HFFc6 (cell line): ENCODE measurements around the gene ERVH48-1. TPM values are rescaled to one million over a fixed set of nuclear protein-coding genes. Genes with fewer than 3 reads are reported as not detected.
"Not testable (repeated sequence)": the region's sequence is repeated elsewhere in the genome, so short reads cannot be mapped to it uniquely, and the experiment has no call there.

Source experiments
- DNase-seq: peaks from one replicate; pipeline ENCODE4 v3.0.0-alpha.2; 2018
- H3K27ac Mint-ChIP-seq: 2 replicates; pipeline ENCODE4 v1.8.0; 2020; ENCODE audit warnings: mild to moderate bottlenecking, mixed read lengths
- H3K27me3 Mint-ChIP-seq: 2 replicates; pipeline ENCODE4 v1.8.0; 2021; ENCODE audit warnings: mild to moderate bottlenecking, moderate library complexity, mixed read lengths; ENCODE audit not compliant: insufficient read depth
- H3K36me3 Mint-ChIP-seq: 2 replicates; pipeline ENCODE4 v1.8.0; 2021; ENCODE audit warnings: low read depth, mixed read lengths
- H3K4me1 Mint-ChIP-seq: 2 replicates; pipeline ENCODE4 v1.8.0; 2020; ENCODE audit warnings: low read depth, mixed read lengths
- H3K4me3 Mint-ChIP-seq: 2 replicates; pipeline ENCODE4 v1.8.0; 2020; ENCODE audit warnings: mild to moderate bottlenecking, moderate library complexity, mixed read lengths
- H3K9me3 Mint-ChIP-seq: 2 replicates; pipeline ENCODE4 v1.8.0; 2020; ENCODE audit warnings: mild to moderate bottlenecking, mixed read lengths
- total RNA-seq, 6 experiments: library from RNA; stranded (reverse); fragmentation: NEBNext Ultra II Directional; extraction: Animal tissue kit (Norgen Biotek cat#: 25700); gene quantifications; 2 replicates in 1 of 6; 3 replicates in 5 of 6; pipeline ENCODE4 v1.2.3, GENCODE V29; 2021
- TF ChIP-seq, protein P1 (sequence below): fragments of 200-600 bp; sonication (generic); IDR thresholded peaks from 2 replicates; pipeline ENCODE4 v1.5.0; 2021; ENCODE audit warnings: antibody characterized with exemption, mild to moderate bottlenecking

Gene ERVH48-1
- total RNA-seq, 6 experiments from 2014 or later = not detected

- DNase-seq = no peak
- Mint-ChIP-seq H3K4me3 (no peak overlapping the region), H3K4me1 (peaks cover 14% of the 10 kb centered on the region), H3K36me3 (no peaks in the 10 kb centered on the region), H3K9me3 (no peaks in the 10 kb centered on the region), H3K27ac (no peak overlapping the region), H3K27me3 (peaks cover 2% of the 10 kb centered on the region)
- TF ChIP-seq, protein P1, sequence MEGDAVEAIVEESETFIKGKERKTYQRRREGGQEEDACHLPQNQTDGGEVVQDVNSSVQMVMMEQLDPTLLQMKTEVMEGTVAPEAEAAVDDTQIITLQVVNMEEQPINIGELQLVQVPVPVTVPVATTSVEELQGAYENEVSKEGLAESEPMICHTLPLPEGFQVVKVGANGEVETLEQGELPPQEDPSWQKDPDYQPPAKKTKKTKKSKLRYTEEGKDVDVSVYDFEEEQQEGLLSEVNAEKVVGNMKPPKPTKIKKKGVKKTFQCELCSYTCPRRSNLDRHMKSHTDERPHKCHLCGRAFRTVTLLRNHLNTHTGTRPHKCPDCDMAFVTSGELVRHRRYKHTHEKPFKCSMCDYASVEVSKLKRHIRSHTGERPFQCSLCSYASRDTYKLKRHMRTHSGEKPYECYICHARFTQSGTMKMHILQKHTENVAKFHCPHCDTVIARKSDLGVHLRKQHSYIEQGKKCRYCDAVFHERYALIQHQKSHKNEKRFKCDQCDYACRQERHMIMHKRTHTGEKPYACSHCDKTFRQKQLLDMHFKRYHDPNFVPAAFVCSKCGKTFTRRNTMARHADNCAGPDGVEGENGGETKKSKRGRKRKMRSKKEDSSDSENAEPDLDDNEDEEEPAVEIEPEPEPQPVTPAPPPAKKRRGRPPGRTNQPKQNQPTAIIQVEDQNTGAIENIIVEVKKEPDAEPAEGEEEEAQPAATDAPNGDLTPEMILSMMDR = no peak
Observed at GRCh38 chr21:42922918-42923317, 2.5 kb downstream of the ERVH48-1 start.

DNA sequence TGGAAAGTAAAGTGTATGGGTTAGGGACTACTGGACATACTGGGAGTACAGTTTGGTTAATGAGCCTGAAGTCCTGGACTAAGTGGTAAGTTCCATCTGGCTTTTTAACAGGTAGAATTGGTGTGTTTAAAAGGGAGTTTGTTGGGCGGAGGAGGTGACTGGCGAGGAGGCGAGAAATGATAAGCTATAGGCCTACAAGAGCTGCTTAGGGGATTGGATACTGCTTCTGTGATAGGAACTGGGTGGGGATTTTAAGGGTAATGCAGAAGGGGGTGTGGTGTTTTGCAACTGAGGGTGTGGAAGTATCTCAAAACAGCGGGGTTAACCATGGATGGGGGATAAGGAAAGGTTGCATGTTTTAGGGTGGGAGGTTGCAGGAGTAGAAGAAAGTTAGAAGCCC lies 3.5 kb downstream of the ERVH48-1 start:
- no peak overlapping the region for H3K4me3 Mint-ChIP-seq
- no peak overlapping the region for H3K27ac Mint-ChIP-seq
- peaks cover 14% of the 10 kb centered on the region for H3K4me1 Mint-ChIP-seq

GRCh38 chr21:42918291-42918690 lies 7.1 kb downstream of the ERVH48-1 start:
- Mint-ChIP-seq H3K9me3 (no peaks in the 10 kb centered on the region), H3K36me3 (peaks cover 7% of the 10 kb centered on the region; the same call in 1 of the 2 replicates), H3K4me3 (no peak overlapping the region), H3K27me3 (peaks cover 2% of the 10 kb centered on the region), H3K27ac (no peak overlapping the region), H3K4me1 (peaks cover 17% of the 10 kb centered on the region)
- DNase-seq = no peak
- TF ChIP-seq, protein P1 = no peak

More for the DNA sequence above, 3.5 kb downstream of the ERVH48-1 start:
- Mint-ChIP-seq H3K27me3 (peaks cover 2% of the 10 kb centered on the region), H3K9me3 (no peaks in the 10 kb centered on the region), H3K36me3 (no peaks in the 10 kb centered on the region)
- no peak for DNase-seq
- TF ChIP-seq, protein P1 = no peak

DNA sequence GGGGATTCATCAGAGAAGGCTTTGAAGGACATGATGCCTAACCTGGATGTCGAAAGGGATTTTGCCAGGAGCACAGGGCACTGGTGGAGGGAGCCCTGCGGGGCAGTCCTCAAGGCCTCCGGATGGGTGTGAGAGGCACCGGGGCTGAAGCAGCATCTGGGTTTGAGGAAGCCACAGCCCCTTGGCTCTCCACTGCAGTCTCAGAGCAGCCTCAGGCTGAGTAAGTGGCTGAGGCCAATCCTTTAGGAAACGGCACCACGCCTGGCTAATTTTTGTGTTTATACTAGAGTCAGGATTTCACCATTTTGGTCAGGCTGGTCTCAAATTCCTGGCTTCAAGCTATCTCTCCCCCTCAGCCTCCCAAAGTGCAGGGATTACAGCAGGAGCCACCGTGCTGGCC lies 12.0 kb downstream of the ERVH48-1 start:
- Mint-ChIP-seq H3K36me3 (peaks cover 22% of the 10 kb centered on the region), H3K27me3 (peaks cover 2% of the 10 kb centered on the region), H3K27ac (no peak overlapping the region), H3K4me3 (no peak overlapping the region), H3K4me1 (peaks cover 20% of the 10 kb centered on the region), H3K9me3 (no peaks in the 10 kb centered on the region)
- TF ChIP-seq, protein P1 = no peak
- DNase-seq = no peak

GRCh38 chr21:42911920-42912319 lies 13.5 kb downstream of the ERVH48-1 start:
- H3K4me1 Mint-ChIP-seq = peaks cover 20% of the 10 kb centered on the region
- not testable (repeated sequence) for H3K9me3 Mint-ChIP-seq, H3K27ac Mint-ChIP-seq, H3K27me3 Mint-ChIP-seq, H3K4me3 Mint-ChIP-seq, DNase-seq
- H3K36me3 Mint-ChIP-seq = peaks cover 22% of the 10 kb centered on the region

DNA sequence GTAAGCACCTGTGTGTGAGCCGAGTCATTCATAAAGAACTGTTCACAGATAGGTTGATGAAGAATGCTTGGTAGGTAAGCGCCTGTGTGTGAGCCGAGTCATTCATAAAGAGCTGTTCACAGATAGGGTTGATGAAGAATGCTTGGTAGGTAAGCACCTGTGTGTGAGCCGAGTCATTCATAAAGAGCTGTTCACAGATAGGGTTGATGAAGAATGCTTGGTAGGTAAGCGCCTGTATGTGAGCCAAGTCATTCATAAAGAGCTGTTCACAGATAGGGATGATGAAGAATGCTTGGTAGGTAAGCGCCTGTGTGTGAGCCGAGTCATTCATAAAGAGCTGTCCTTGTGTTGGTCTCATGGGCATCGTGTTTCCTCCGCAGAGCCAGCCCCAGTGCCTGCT lies 16.9 kb downstream of the ERVH48-1 start:
- H3K27ac Mint-ChIP-seq, H3K4me3 Mint-ChIP-seq, H3K9me3 Mint-ChIP-seq, H3K27me3 Mint-ChIP-seq, H3K4me1 Mint-ChIP-seq, DNase-seq: not testable (repeated sequence)
- peaks cover 24% of the 10 kb centered on the region for H3K36me3 Mint-ChIP-seq

- Mint-ChIP-seq H3K27ac (no peak overlapping the region), H3K27me3 (peaks cover 2% of the 10 kb centered on the region), H3K4me3 (no peak overlapping the region), H3K36me3 (peaks cover 24% of the 10 kb centered on the region), H3K9me3 (no peaks in the 10 kb centered on the region), H3K4me1 (no peaks in the 10 kb centered on the region)
- TF ChIP-seq, protein P1 = no peak
- DNase-seq = no peak
Observed at GRCh38 chr21:42906233-42906632, 19.2 kb downstream of the ERVH48-1 start.
